ENCODE results near the gene CNTNAP5.
"Not testable (repeated sequence)": the region's sequence is repeated elsewhere in the genome, so short reads cannot be mapped to it uniquely, and the experiment has no call there.

The CNTNAP5 gene

DNA sequence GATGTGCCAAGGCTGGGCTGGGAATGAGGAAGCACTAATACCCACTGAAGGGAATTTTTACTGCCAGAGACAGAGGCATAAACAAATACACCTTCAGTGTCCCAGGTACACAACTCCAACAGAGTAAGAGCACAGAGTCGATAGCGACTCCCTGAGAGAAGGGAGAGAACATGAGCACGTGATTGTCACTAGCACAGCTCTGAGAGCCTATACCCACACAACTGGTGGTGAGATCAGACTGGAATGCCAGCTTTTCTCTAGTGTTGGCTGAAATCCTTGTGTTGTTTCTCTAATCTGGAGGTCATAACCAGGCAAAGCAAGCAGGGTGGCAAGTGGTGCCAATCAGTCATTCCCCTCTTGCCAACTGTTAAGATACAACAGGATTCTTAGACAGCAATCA lies 377.2 kb downstream of the CNTNAP5 start:
- H3K4me3 ChIP-seq (ENCODE audit: low read depth, low read length) = no peak overlapping the region
- in situ Hi-C loops (cut with HindIII; ENCODE audit: low sequenced_read_pairs) = no loop called here
- TF ChIP-seq CTCF (IDR thresholded peaks at IDR 0.05; ENCODE audit: low read depth, low read length, missing control alignments) = no peak
- DNase-seq (ENCODE audit: low read depth) = no peak

GRCh38 chr2:124407836-124408534 lies 382.9 kb downstream of the CNTNAP5 start:
- in situ Hi-C loops (cut with HindIII; ENCODE audit: low sequenced_read_pairs); DNase-seq (ENCODE audit: low read depth); H3K4me3 ChIP-seq (ENCODE audit: low read depth, low read length): not testable (repeated sequence)

DNA sequence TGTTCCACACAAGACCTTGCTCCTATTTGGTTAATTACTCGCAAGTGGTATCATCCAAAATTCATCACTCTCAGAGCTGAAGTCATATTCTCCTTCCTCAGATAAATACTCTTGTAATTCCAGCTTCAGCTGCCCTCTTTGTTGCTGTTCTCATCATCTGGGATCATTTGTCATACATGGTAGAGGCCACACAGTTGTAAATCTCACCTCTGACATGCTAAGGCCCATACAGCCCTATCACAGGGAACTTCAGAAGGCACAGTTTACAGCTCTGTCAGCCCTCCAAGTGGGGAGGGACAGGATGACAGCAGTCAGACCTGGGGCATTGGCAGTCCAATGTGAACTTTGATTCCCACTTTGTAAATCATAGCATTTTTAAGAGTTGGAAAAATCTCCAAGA lies 399.0 kb downstream of the CNTNAP5 start:
- DNase-seq (ENCODE audit: low read depth) = no peak
- no peak for TF ChIP-seq CTCF (IDR thresholded peaks at IDR 0.05; ENCODE audit: low read depth, low read length, missing control alignments)
- H3K4me3 ChIP-seq (ENCODE audit: low read depth, low read length) = no peak overlapping the region
- in situ Hi-C loops (cut with HindIII; ENCODE audit: low sequenced_read_pairs) = no loop called here

- no peak for TF ChIP-seq CTCF (IDR thresholded peaks at IDR 0.05; ENCODE audit: low read depth, low read length, missing control alignments)
- in situ Hi-C loops (cut with HindIII; ENCODE audit: low sequenced_read_pairs) = no loop called here
- no peak overlapping the region for H3K4me3 ChIP-seq (ENCODE audit: low read depth, low read length)
- no peak for DNase-seq (ENCODE audit: low read depth)
Measured at GRCh38 chr2:124426122-124426521, 401.0 kb downstream of the CNTNAP5 start.

- H3K4me3 ChIP-seq (ENCODE audit: low read depth, low read length) = no peak overlapping the region
- no peak for DNase-seq (ENCODE audit: low read depth)
- in situ Hi-C loops (cut with HindIII; ENCODE audit: low sequenced_read_pairs) = no loop called here
- TF ChIP-seq CTCF (IDR thresholded peaks at IDR 0.05; ENCODE audit: low read depth, low read length, missing control alignments) = no peak
Measured at GRCh38 chr2:124426625-124427024, 401.5 kb downstream of the CNTNAP5 start.

- H3K4me3 ChIP-seq (ENCODE audit: low read depth, low read length) = no peak overlapping the region
- in situ Hi-C loops (cut with HindIII; ENCODE audit: low sequenced_read_pairs) = no loop called here
- no peak for TF ChIP-seq CTCF (IDR thresholded peaks at IDR 0.05; ENCODE audit: low read depth, low read length, missing control alignments)
- no peak for DNase-seq (ENCODE audit: low read depth)
Measured at GRCh38 chr2:124437811-124438210, 412.7 kb downstream of the CNTNAP5 start.

- no peak for TF ChIP-seq CTCF (IDR thresholded peaks at IDR 0.05; ENCODE audit: low read depth, low read length, missing control alignments)
- in situ Hi-C loops (cut with HindIII; ENCODE audit: low sequenced_read_pairs) = no loop called here
- no peak for DNase-seq (ENCODE audit: low read depth)
- H3K4me3 ChIP-seq (ENCODE audit: low read depth, low read length) = no peak overlapping the region
Measured at GRCh38 chr2:124450481-124450880, 425.4 kb downstream of the CNTNAP5 start.
